HepG2 (cell line): ENCODE data around the gene CCDC174. TPM values are rescaled to one million over a fixed set of nuclear protein-coding genes. Genes with fewer than 3 reads are reported as not detected.

Experiments used
- ATAC-seq: fragments of 200-7000 bp; cut with Tn5 transposase; 3 replicates; pipeline ENCODE4 v1.9.1; 2020; ENCODE audit warnings: mild to moderate bottlenecking, moderate library complexity
- BruUV-seq: library from RNA; stranded (reverse); fragments of 400-500 nt; replicated peaks from 2 replicates; lab custom pipeline; 2021; lab: Mats Ljungman, UMichigan
- CTCF ChIA-PET: fragments of 300-600 bp; formaldehyde crosslinking; extraction: SDS; loops from one replicate; lab custom pipeline; 2021; ENCODE audit warnings: low total read pairs, inconsistent platforms, low intra/inter-chr PET ratio; lab: Yijun Ruan, JAX
- POLR2A ChIA-PET: fragments of 350-600 bp; sonication (Branson Sonifier 250); formaldehyde crosslinking; loops from one replicate; lab custom pipeline; 2020; ENCODE audit warnings: antibody characterized with exemption, inconsistent platforms; lab: Yijun Ruan, JAX
- DNase-seq: peaks from one replicate; pipeline ENCODE4 v3.0.0-alpha.2; 2015; ENCODE audit warnings: low spot score
- FAIRE-seq: peaks from 3 replicates; lab custom pipeline; 2011; peaks lifted over from hg19 to GRCh38; lab: Jason Lieb, UNC
- H2AFZ ChIP-seq: one replicate; pipeline ENCODE4 v1.6.1; 2011; ENCODE audit warnings: low read length, inconsistent platforms
- H3K27ac ChIP-seq: fragments of 300-600 bp; 3 replicates; pipeline ENCODE4 v1.8.0; 2011; ENCODE audit warnings: mixed run types, mild to moderate bottlenecking, mixed read lengths, low read length, inconsistent platforms; ENCODE audit not compliant: insufficient read depth; ENCODE audit errors: extremely low read length
- H3K27me3 ChIP-seq, 2 experiments: fragments of 200-600 bp in 1 of 2; 2 replicates in 1 of 2; 3 replicates in 1 of 2; pipeline versions ENCODE4 v1.6.0 to v1.8.0; 2011; ENCODE audit warnings: low read length in 2 of 2, mild to moderate bottlenecking in 2 of 2, moderate library complexity in 2 of 2, inconsistent platforms in 1 of 2; ENCODE audit not compliant: insufficient read depth in 2 of 2, control insufficient read depth in 1 of 2
- H3K36me3 ChIP-seq, 2 experiments: fragments of 200-600 bp in 1 of 2; replicated peaks in 1 of 2; 2 replicates in 1 of 2; 3 replicates in 1 of 2; pipeline versions ENCODE4 v1.5.1 to v1.8.0; 2011; ENCODE audit warnings: low read length in 2 of 2, inconsistent platforms in 1 of 2; ENCODE audit not compliant: insufficient read depth in 2 of 2, control insufficient read depth in 1 of 2
- H3K4me1 ChIP-seq: 2 replicates; pipeline ENCODE4 v1.5.1; 2012; ENCODE audit warnings: low read length, inconsistent platforms; ENCODE audit not compliant: insufficient read depth
- H3K4me2 ChIP-seq: 2 replicates; pipeline ENCODE4 v1.6.0; 2011; ENCODE audit warnings: low read depth, low read length, inconsistent platforms
- H3K4me3 ChIP-seq, 3 experiments: fragments of 200-600 bp in 1 of 3; sonication (generic), shearing (Covaris generic) in 1 of 3; replicated peaks in 1 of 3; 2 replicates each; pipeline ENCODE4 v1.5.1; 2011 to 2016; ENCODE audit warnings: low read length in 3 of 3, inconsistent platforms in 2 of 3, low read depth in 2 of 3, mild to moderate bottlenecking in 2 of 3, control low read depth in 1 of 3, mixed read lengths in 1 of 3; ENCODE audit not compliant: insufficient read depth in 1 of 3
- H3K79me2 ChIP-seq: one replicate; pipeline ENCODE4 v1.6.1; 2011; ENCODE audit warnings: low read length, inconsistent platforms; ENCODE audit not compliant: insufficient read depth
- H3K9ac ChIP-seq: 2 replicates; pipeline ENCODE4 v1.6.0; 2011; ENCODE audit warnings: mild to moderate bottlenecking, low read depth, low read length, inconsistent platforms; ENCODE audit not compliant: insufficient read depth
- H3K9me3 ChIP-seq: 2 replicates; pipeline ENCODE4 v1.5.1; 2012; ENCODE audit warnings: mild to moderate bottlenecking, low read length
- H4K20me1 ChIP-seq: 2 replicates; pipeline ENCODE4 v1.6.0; 2011; ENCODE audit warnings: inconsistent platforms, mild to moderate bottlenecking, low read length, moderate library complexity; ENCODE audit not compliant: insufficient read depth
- BRCA1 ChIP-seq: sonication (generic); formaldehyde crosslinking; IDR thresholded peaks from 2 replicates; pipeline ENCODE4 v1.4.0; 2020; ENCODE audit warnings: missing genetic modification reagents
- HNF4G ChIP-seq, 2 experiments: sonication (generic) in 1 of 2; formaldehyde crosslinking in 1 of 2; IDR thresholded peaks; 2 replicates each; pipeline versions ENCODE4 v1.4.0 to v1.6.1; 2011 to 2020; ENCODE audit warnings: borderline replicate concordance in 2 of 2, low read depth in 2 of 2, mild to moderate bottlenecking in 2 of 2, low read length in 1 of 2, missing genetic modification reagents in 1 of 2, moderate library complexity in 1 of 2
- HOXA7 ChIP-seq: sonication (generic); formaldehyde crosslinking; IDR thresholded peaks from 2 replicates; pipeline ENCODE4 v1.8.1; 2022; ENCODE audit warnings: mild to moderate bottlenecking, missing genetic modification reagents, moderate library complexity
- MAZ ChIP-seq, 2 experiments: sonication (generic) in 1 of 2; formaldehyde crosslinking in 1 of 2; IDR thresholded peaks; 2 replicates each; pipeline versions ENCODE4 v1.5.0 to v1.6.1; 2012 to 2020; ENCODE audit warnings: low read depth in 2 of 2, mild to moderate bottlenecking in 2 of 2, borderline replicate concordance in 1 of 2, improper control_type of control experiment in 1 of 2, low read length in 1 of 2, missing genetic modification reagents in 1 of 2, moderate library complexity in 1 of 2
- SIX1 ChIP-seq: sonication (generic); formaldehyde crosslinking; IDR thresholded peaks from 2 replicates; pipeline ENCODE4 v1.4.0; 2020; ENCODE audit warnings: missing genetic modification reagents, borderline replicate concordance
- ZFP90 ChIP-seq: sonication (generic); formaldehyde crosslinking; IDR thresholded peaks from 2 replicates; pipeline ENCODE4 v1.8.0; 2022; ENCODE audit warnings: missing genetic modification reagents, mild to moderate bottlenecking, inconsistent platforms, borderline replicate concordance
- ZMAT3 ChIP-seq: sonication (generic); formaldehyde crosslinking; conservative IDR thresholded peaks from 2 replicates; pipeline ENCODE4 v1.7.0; 2021; ENCODE audit warnings: missing genetic modification reagents
- ZMYM3 ChIP-seq: sonication (generic); formaldehyde crosslinking; IDR thresholded peaks from 2 replicates; pipeline ENCODE4 v1.5.1; 2020; ENCODE audit warnings: mild to moderate bottlenecking, missing genetic modification reagents
- ZNF10 ChIP-seq: sonication (generic); formaldehyde crosslinking; IDR thresholded peaks from 2 replicates; pipeline ENCODE4 v1.4.0; 2020; ENCODE audit warnings: mild to moderate bottlenecking, low read depth, missing genetic modification reagents, borderline replicate concordance
- ZNF12 ChIP-seq: sonication (generic); formaldehyde crosslinking; IDR thresholded peaks from 2 replicates; pipeline ENCODE4 v1.5.0; 2020; ENCODE audit warnings: missing genetic modification reagents
- ZNF121 ChIP-seq: sonication (generic); formaldehyde crosslinking; IDR thresholded peaks from 2 replicates; pipeline ENCODE4 v1.5.0; 2020; ENCODE audit warnings: mild to moderate bottlenecking, missing genetic modification reagents
- ZNF350 ChIP-seq: sonication (generic); formaldehyde crosslinking; IDR thresholded peaks from 2 replicates; pipeline ENCODE4 v1.4.0; 2020; ENCODE audit warnings: mild to moderate bottlenecking, low read depth, missing genetic modification reagents, borderline replicate concordance
- ZNF451 ChIP-seq: sonication (generic); formaldehyde crosslinking; IDR thresholded peaks from 2 replicates; pipeline ENCODE4 v1.5.0; 2020; ENCODE audit warnings: mild to moderate bottlenecking, missing genetic modification reagents
- ZNF460 ChIP-seq: sonication (generic); formaldehyde crosslinking; IDR thresholded peaks from 2 replicates; pipeline ENCODE4 v1.5.1; 2020; ENCODE audit warnings: missing genetic modification reagents, mild to moderate bottlenecking, borderline replicate concordance
- ZZZ3 ChIP-seq: sonication (generic); formaldehyde crosslinking; IDR thresholded peaks from 2 replicates; pipeline ENCODE4 v1.4.0; 2020; ENCODE audit warnings: missing genetic modification reagents, mild to moderate bottlenecking, borderline replicate concordance
- WGBS: methylation state at CpG from one replicate; pipeline ENCODE4 v1.1.6; 2017; ENCODE audit warnings: low lambda C conversion rate; 5-methylcytosine and 5-hydroxymethylcytosine counted together
- in situ Hi-C: cut with HindIII; loops from 2 replicates; pipeline ENCODE4 v1.10.0; 2017; ENCODE audit warnings: low pct_unique_long_range_greater_than_20kb; ENCODE audit not compliant: extremely low pct_ligation_motif_present
- intact Hi-C: fragments of 100-400 bp; cut with micrococcal nuclease; formaldehyde crosslinking; loops from one replicate; pipeline ENCODE4 v1.10.0; 2022; ENCODE audit not compliant: unreplicated experiment
- polyA plus RNA-seq, 8 experiments: library from polyadenylated mRNA; depleted of rRNA in 3 of 8; stranded (reverse) in 7 of 8; unstranded in 1 of 8; fragments of >200 nt; fragmentation: Illumina TruSeq in 4 of 8; extraction: Trizol in 4 of 8; gene quantifications; 2 replicates each; pipeline versions ENCODE4 v1.2.1 to v1.2.3, GENCODE V29; 2011 to 2016; ENCODE audit warnings: low read depth in 4 of 8, missing spikeins in 1 of 8, mixed read lengths in 1 of 8; ENCODE audit not compliant: insufficient read depth in 1 of 8
- total RNA-seq, 5 experiments: library from RNA; depleted of rRNA; stranded (reverse); fragments of >200 nt; fragmentation: Illumina TruSeq; extraction: Trizol; gene quantifications; 2 replicates each; pipeline ENCODE4 v1.2.3, GENCODE V29; 2016; ENCODE audit warnings: low read depth in 1 of 5
- TF ChIP-seq, protein P1 (sequence below): sonication (generic); formaldehyde crosslinking; IDR thresholded peaks from 2 replicates; pipeline ENCODE4 v1.5.0; 2020; ENCODE audit warnings: mild to moderate bottlenecking, missing genetic modification reagents, moderate library complexity
- TF ChIP-seq, protein P2 (sequence below): sonication (generic); formaldehyde crosslinking; conservative IDR thresholded peaks from 2 replicates; pipeline ENCODE4 v1.4.0; 2020; ENCODE audit warnings: mild to moderate bottlenecking, missing genetic modification reagents, moderate library complexity

CCDC174 gene
- total and polyA plus RNA-seq, 2 of the 13 experiments (the other 11 are each of a cell fraction or from before 2014, with no cell fraction given) = 5.4 to 11.0 TPM

DNA sequence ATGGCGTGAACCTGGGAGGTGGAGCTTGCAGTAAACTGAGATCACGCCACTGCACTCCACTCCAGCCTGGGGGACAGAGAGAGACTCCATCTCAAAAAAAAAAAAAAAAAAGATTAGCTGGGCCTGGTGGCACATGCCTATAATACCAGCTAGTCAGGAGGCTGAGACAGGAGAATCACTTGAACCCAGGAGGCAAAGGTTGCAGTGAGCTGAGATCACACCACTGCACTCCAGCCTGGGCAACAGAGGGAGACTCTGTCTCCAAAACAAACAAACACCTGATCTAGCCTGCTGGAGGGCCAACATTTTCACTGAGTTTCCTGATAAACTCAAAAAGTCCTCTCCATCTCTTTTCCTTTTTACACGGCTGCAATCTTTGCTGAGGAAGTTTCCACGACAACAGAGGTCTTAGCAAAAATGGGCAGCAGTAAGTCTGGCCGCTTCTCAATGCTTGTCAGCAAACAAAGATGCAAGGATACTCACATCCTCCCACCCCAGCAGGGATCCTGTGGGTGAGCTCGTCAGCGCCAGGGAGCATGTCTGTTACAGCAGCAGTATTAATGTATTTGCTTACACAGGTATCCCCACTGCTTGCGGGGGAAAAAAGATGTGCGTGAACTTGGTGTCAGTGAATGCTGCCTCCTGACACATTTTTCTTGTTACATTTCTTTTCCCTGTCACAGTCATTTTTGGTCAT, 21.0 kb upstream of the CCDC174 start:
- Histone ChIP-seq H3K4me1 (peaks cover 57% of the 10 kb centered on the region), H3K36me3 (no peaks in the 10 kb centered on the region), H3K27me3 (peaks cover 1 to 15% of the 10 kb centered on the region in 2 experiments; a peak in 2 of 5 replicates), H3K9ac (no peak overlapping the region), H3K79me2 (no peaks in the 10 kb centered on the region), H3K9me3 (peaks cover 6% of the 10 kb centered on the region; the same call in 1 of the 2 replicates), H3K4me2 (peak overlapping the region; percentile 28), H3K27ac (no peak overlapping the region), H2AFZ (no peak overlapping the region), H3K4me3 (no peak overlapping the region), H4K20me1 (no peaks in the 10 kb centered on the region)
- ATAC-seq = peak; percentile 13; the same call in 1 of the 3 replicates
- ChIA-PET CTCF (no interaction called here), POLR2A (interaction anchor here (0.8 kb wide), 1 partner anchor 21 kb away, joined by 6 read pairs; the partner anchor contains the start of gene CCDC174)
- FAIRE-seq = no peak
- DNase-seq = no peak
- intact Hi-C loops = loop anchor here (5.0 kb wide), 1 partner anchor 292 kb away; no protein-coding TSS in a partner anchor
- in situ Hi-C loops = no loop called here
- no TSS peak for BruUV-seq
- whole genome bisulfite sequencing = 22% methylated on average over 9 of the region's 9 CpGs
- TF ChIP-seq HNF4G (IDR thresholded peaks at IDR 0.05; ENCODE audit: borderline replicate concordance, low read depth, low read length) (no peak), HNF4G (CRISPR knock-in tag; IDR thresholded peaks at IDR 0.05; ENCODE audit: borderline replicate concordance, low read depth) (no peak), ZFP90 (CRISPR knock-in tag) (no peak), ZNF451 (CRISPR knock-in tag) (no peak), ZNF12 (CRISPR knock-in tag) (peak; percentile 61; the same call in 1 of the 2 replicates), ZZZ3 (CRISPR knock-in tag) (no peak), ZNF121 (peak; percentile 81), BRCA1 (no peak), MAZ (IDR thresholded peaks at IDR 0.05; ENCODE audit: borderline replicate concordance, low read depth, low read length) (no peak), MAZ (CRISPR knock-in tag; IDR thresholded peaks at IDR 0.05; ENCODE audit: low read depth) (0 out of 2 replicates have a peak, but pooled peaks have one; percentile 18), ZMYM3 (peak; percentile 55; the same call in 1 of the 2 replicates), SIX1 (CRISPR knock-in tag) (no peak), HOXA7 (CRISPR knock-in tag) (no peak), ZNF350 (CRISPR knock-in tag) (no peak), ZMAT3 (0 out of 2 replicates have a peak, but pooled peaks have one; percentile 34), ZNF460 (CRISPR knock-in tag) (peak; percentile 65), ZNF10 (CRISPR knock-in tag) (no peak)
- TF ChIP-seq, protein P1, sequence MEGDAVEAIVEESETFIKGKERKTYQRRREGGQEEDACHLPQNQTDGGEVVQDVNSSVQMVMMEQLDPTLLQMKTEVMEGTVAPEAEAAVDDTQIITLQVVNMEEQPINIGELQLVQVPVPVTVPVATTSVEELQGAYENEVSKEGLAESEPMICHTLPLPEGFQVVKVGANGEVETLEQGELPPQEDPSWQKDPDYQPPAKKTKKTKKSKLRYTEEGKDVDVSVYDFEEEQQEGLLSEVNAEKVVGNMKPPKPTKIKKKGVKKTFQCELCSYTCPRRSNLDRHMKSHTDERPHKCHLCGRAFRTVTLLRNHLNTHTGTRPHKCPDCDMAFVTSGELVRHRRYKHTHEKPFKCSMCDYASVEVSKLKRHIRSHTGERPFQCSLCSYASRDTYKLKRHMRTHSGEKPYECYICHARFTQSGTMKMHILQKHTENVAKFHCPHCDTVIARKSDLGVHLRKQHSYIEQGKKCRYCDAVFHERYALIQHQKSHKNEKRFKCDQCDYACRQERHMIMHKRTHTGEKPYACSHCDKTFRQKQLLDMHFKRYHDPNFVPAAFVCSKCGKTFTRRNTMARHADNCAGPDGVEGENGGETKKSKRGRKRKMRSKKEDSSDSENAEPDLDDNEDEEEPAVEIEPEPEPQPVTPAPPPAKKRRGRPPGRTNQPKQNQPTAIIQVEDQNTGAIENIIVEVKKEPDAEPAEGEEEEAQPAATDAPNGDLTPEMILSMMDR (CRISPR knock-in tag) = 0 out of 2 replicates have a peak, but pooled peaks have one; percentile 10
- TF ChIP-seq, protein P2, sequence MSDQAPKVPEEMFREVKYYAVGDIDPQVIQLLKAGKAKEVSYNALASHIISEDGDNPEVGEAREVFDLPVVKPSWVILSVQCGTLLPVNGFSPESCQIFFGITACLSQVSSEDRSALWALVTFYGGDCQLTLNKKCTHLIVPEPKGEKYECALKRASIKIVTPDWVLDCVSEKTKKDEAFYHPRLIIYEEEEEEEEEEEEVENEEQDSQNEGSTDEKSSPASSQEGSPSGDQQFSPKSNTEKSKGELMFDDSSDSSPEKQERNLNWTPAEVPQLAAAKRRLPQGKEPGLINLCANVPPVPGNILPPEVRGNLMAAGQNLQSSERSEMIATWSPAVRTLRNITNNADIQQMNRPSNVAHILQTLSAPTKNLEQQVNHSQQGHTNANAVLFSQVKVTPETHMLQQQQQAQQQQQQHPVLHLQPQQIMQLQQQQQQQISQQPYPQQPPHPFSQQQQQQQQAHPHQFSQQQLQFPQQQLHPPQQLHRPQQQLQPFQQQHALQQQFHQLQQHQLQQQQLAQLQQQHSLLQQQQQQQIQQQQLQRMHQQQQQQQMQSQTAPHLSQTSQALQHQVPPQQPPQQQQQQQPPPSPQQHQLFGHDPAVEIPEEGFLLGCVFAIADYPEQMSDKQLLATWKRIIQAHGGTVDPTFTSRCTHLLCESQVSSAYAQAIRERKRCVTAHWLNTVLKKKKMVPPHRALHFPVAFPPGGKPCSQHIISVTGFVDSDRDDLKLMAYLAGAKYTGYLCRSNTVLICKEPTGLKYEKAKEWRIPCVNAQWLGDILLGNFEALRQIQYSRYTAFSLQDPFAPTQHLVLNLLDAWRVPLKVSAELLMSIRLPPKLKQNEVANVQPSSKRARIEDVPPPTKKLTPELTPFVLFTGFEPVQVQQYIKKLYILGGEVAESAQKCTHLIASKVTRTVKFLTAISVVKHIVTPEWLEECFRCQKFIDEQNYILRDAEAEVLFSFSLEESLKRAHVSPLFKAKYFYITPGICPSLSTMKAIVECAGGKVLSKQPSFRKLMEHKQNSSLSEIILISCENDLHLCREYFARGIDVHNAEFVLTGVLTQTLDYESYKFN (CRISPR knock-in tag) = 0 out of 2 replicates have a peak, but pooled peaks have one; percentile 14
